Measurements from ENCODE around the gene SLC19A1. TPM values are rescaled to one million over a fixed set of nuclear protein-coding genes. Genes with fewer than 3 reads are reported as not detected.
A peak's percentile ranks its signal among the peaks of the same experiment; 100 is the strongest.

SLC19A1 gene
- total and polyA plus RNA-seq, 7 donors, result 1.4 to 3.8 (median 2.3) TPM

DNA sequence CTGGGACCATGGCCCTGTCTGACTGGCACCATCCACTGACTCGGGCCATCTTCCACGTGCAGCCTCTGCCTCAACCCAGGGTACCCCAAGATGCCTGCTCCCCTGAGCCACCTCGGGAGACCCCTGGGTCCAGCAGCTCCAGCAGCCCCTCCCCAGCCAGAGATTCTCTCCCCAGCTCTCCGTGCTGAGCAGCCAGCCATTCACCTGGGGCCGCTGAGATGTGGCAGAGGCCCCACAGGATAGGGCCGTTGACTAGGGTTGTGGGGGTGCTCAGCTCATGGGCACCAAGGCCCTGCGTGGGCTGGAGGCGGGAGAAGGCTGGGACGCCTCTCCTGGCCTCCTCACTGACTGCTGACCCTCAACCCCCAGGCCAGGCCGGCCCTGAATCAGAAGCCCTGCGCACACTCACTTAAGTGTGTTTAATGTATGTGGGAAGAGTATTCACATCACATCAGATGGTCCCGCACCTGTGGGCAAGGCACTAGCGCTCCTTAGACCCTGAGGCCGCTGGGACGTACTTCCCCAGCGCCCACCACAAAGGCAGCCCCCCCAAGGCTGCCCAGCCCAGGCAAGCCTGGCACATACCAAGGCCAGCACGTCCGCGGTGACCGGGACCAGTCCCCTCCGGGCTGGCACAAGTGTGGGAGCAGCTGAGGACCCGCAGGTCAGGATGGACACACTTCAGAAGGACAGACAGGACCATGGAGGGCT is 27.8 kb downstream of the SLC19A1 start:
- no peaks in the 10 kb centered on the region for H3K4me1 ChIP-seq
- no peak overlapping the region for H3K27ac ChIP-seq
- peaks cover 14% of the 10 kb centered on the region for H3K9me3 ChIP-seq
- 85 to 88% (median 87%) methylated on average over 22 of the region's 22 CpGs for WGBS, 3 donors
- H3K36me3 ChIP-seq (ENCODE audit: insufficient read depth in 1 of 2, low read depth in 1 of 2), result no peaks in the 10 kb centered on the region
- TF ChIP-seq CTCF (IDR thresholded peaks at IDR 0.05), result no peak
- no peak overlapping the region for H3K4me3 ChIP-seq
- no peaks in the 10 kb centered on the region for H3K27me3 ChIP-seq (ENCODE audit: insufficient read depth in 3 of 3, low read length in 2 of 3)
- ATAC-seq (no peak), DNase-seq (peak; percentile 8 to 30)
- intact Hi-C loops (cut with DNase I), result no loop called here

- DNase-seq, result peak in 1 of 2 donors; percentile 5
- Histone ChIP-seq H3K4me1 (no peaks in the 10 kb centered on the region), H3K27me3 (ENCODE audit: insufficient read depth in 3 of 3, low read length in 2 of 3) (no peaks in the 10 kb centered on the region), H3K4me3 (no peak overlapping the region), H3K36me3 (ENCODE audit: insufficient read depth in 1 of 2, low read depth in 1 of 2) (no peaks in the 10 kb centered on the region), H3K27ac (no peak overlapping the region), H3K9me3 (peaks cover 10% of the 10 kb centered on the region)
- intact Hi-C loops (cut with DNase I), result no loop called here
- WGBS, 3 donors, result 88 to 92% (median 89%) methylated on average over 10 to 11 of the region's 11 CpGs
- no peak for ATAC-seq
- no peak for TF ChIP-seq CTCF (IDR thresholded peaks at IDR 0.05)
Measured at GRCh38 chr21:45513741-45514310, 28.4 kb downstream of the SLC19A1 start.

GRCh38 chr21:45513003-45513717 is 29.1 kb downstream of the SLC19A1 start:
- intact Hi-C loops (cut with DNase I), result no loop called here
- H3K4me1 ChIP-seq, result no peaks in the 10 kb centered on the region
- H3K4me3 ChIP-seq, result no peak overlapping the region
- peaks cover 3% of the 10 kb centered on the region for H3K9me3 ChIP-seq
- no peaks in the 10 kb centered on the region for H3K36me3 ChIP-seq (ENCODE audit: insufficient read depth in 1 of 2, low read depth in 1 of 2)
- H3K27ac ChIP-seq, result no peak overlapping the region
- no peak for ATAC-seq
- no peak for TF ChIP-seq CTCF (IDR thresholded peaks at IDR 0.05)
- peak; percentile 11 to 38 for DNase-seq
- peaks cover 0 to 2% (median 0%) of the 10 kb centered on the region in 3 donors for H3K27me3 ChIP-seq (ENCODE audit: insufficient read depth in 3 of 3, low read length in 2 of 3)
- WGBS, 3 donors, result 69 to 83% (median 79%) methylated on average over 19 of the region's 19 CpGs

DNA sequence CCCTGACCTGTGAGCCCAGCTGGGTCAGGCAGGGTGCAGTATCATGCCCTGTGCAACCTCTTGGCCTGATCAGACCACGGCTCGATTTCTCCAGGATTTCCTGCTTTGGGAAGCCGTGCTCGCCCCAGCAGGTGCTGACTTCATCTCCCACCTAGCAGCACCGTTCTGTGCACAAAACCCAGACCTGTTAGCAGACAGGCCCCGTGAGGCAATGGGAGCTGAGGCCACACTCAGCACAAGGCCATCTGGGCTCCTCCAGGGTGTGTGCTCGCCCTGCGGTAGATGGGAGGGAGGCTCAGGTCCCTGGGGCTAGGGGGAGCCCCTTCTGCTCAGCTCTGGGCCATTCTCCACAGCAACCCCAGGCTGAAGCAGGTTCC is 29.6 kb downstream of the SLC19A1 start:
- intact Hi-C loops (cut with DNase I), result no loop called here

More for the DNA sequence above, 29.6 kb downstream of the SLC19A1 start:
- Histone ChIP-seq H3K9me3 (no peaks in the 10 kb centered on the region), H3K36me3 (ENCODE audit: insufficient read depth in 1 of 2, low read depth in 1 of 2) (no peaks in the 10 kb centered on the region), H3K4me1 (no peaks in the 10 kb centered on the region), H3K27ac (no peak overlapping the region), H3K4me3 (no peak overlapping the region), H3K27me3 (ENCODE audit: insufficient read depth in 3 of 3, low read length in 2 of 3) (peaks cover 0 to 2% (median 0%) of the 10 kb centered on the region in 3 donors)
- WGBS, 3 donors, result 79 to 92% (median 85%) methylated on average over 8 of the region's 8 CpGs
- ATAC-seq (no peak), DNase-seq (peak; percentile 7 to 30)
- TF ChIP-seq CTCF (IDR thresholded peaks at IDR 0.05), result no peak
